Measurements from ENCODE around the gene ITGB4.

The ITGB4 gene

GRCh38 chr17:75698659-75699058 is 22.6 kb upstream of the ITGB4 start:
- DNase-seq, result no peak

DNA sequence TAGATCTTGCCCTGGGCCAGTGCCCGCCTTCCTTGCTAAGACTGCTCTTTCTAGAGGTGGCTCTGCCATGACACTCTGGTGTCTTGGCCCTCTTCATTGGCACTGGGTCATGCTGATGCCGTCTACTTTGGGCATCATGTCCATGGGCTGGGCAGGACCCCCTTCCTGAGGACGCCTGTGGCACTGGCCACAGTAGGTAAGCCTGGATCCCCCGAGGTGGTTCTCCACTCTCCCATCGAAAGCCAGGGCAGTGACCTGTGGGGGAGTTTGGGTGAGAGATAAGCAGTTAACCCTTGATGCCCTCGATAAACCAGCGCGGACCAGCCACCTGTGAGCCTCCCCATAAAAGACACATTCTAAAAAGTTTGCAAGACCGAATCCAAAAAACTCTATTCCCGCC is 20.0 kb upstream of the ITGB4 start:
- no peak for DNase-seq

DNA sequence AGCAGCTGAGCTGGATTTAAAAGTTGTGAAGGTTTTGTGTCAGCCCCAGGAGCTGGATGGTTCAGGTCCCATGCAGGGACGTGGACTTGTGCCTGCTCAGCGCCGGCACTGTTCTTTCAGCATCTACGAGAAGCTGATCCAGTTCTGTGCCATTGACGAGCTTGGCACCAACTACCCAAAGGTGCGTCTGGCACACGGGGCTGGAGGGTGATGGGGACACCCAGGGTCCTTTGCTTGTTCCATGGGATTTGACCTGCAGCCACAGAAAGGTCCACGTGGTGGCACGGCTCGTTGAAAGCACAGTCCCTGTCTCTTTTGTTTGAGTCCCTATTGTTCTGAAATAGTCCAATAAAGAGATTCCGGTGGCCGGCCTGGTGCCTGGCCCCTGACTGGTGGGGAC is 18.1 kb upstream of the ITGB4 start:
- DNase-seq, result no peak

GRCh38 chr17:75703591-75703990 is 17.7 kb upstream of the ITGB4 start:
- DNase-seq, result no peak

- DNase-seq, result no peak
These were observed 16.0 kb upstream of the ITGB4 start for GRCh38 chr17:75704963-75705875.

- no peak for DNase-seq
These were observed 15.1 kb upstream of the ITGB4 start for GRCh38 chr17:75706042-75706728.

- DNase-seq, result no peak
These were observed 14.1 kb upstream of the ITGB4 start for GRCh38 chr17:75707079-75707571.

- DNase-seq, result no peak
These were observed 8.8 kb upstream of the ITGB4 start for GRCh38 chr17:75712446-75712845.

- DNase-seq, result no peak
These were observed 1.5 kb upstream of the ITGB4 start for GRCh38 chr17:75719732-75720131.

- no peak for DNase-seq
These were observed 278 bp downstream of the ITGB4 start for GRCh38 chr17:75721463-75722011.

DNA sequence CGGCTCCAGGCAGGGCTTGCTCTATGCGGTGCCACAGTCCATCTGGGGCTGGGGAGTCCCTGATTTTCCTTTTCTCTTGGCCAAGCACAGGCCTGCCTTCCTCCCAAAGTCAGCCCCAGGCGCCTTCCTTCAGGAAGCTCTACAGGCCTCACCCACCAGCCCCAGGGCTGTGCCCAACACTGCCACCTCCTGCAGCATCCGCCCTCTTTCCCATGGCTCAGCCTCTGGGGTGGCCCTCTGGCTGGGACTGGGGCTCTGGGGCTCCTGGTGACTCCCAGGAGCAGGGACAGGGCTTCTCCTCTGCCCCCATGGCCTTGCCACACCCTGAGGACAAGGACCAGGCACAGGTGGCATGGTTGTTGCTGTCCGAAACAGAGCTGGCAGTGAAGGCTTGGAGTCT is 817 bp downstream of the ITGB4 start:
- DNase-seq, result no peak

DNA sequence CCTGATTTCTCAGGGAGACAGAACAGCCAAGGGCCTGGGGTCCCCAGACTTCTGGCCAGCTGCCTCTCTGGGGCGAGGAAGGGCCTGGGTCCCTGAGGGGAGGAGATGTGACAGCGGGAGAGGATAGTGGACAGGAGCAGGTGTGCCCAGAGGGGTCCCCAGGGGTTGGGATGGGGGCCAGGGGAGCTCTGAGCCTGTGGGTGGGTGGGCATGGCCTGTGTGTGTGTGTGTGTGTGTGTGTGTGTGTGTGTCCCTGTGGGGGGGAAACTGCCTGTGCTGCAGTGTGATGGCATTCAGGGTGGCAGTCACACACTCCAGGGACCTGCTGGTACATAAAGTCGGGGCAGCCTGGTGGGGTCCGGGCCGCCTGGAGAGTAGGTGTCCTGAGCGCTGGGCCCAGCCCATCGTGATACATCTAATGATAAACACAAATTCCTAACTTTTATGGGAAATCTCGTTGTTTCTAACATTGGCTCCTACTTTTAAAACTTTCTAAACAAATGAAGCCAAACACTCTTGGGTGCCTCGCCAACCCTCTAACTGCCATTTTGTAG is 1.4 kb downstream of the ITGB4 start:
- no peak for DNase-seq

DNA sequence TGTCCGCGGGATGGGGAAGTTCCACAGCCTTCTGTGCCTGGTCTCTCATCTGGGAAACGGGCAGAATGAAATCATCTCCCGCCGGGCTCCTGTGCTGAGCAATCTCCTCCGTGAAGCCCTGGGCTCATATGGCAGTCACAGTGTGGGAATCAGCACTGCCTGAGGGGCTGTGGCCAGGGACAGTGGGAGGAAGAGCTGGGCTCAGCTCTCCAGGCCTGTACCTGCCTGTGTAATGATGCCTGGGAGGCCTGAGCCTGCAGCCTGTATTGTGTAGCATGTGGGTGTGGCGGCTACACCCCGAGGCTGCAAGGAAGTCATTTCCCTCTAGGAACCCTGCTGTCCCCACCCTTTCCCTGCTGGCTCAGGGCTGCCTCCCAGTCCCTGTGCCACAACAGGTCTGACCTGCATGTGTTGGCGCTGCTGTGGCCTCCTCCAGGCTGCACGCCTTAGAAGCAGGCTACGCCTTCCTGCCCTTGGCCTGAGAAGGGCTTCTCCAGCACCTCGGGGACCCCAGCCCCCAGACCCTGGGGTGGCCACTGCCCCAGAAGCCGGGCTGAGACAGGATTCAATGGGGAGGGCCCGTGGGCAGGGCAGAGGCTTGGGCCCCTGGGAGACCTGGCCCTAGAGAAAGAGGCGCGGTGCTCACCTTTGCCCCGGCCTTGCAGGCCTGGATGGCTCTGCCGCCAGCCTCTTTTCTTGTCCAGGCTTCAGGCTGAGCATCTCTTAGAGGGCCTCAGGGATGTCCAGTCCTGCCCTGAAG is 2.1 kb downstream of the ITGB4 start:
- no peak for DNase-seq

GRCh38 chr17:75724016-75725003 is 3.1 kb downstream of the ITGB4 start:
- no peak for DNase-seq

GRCh38 chr17:75725504-75725903 is 4.2 kb downstream of the ITGB4 start:
- no peak for DNase-seq

GRCh38 chr17:75727391-75727790 is 6.1 kb downstream of the ITGB4 start:
- no peak for DNase-seq

GRCh38 chr17:75729351-75729750 is 8.1 kb downstream of the ITGB4 start:
- no peak for DNase-seq

- no peak for DNase-seq
These were observed 8.8 kb downstream of the ITGB4 start for GRCh38 chr17:75730065-75730464.

DNA sequence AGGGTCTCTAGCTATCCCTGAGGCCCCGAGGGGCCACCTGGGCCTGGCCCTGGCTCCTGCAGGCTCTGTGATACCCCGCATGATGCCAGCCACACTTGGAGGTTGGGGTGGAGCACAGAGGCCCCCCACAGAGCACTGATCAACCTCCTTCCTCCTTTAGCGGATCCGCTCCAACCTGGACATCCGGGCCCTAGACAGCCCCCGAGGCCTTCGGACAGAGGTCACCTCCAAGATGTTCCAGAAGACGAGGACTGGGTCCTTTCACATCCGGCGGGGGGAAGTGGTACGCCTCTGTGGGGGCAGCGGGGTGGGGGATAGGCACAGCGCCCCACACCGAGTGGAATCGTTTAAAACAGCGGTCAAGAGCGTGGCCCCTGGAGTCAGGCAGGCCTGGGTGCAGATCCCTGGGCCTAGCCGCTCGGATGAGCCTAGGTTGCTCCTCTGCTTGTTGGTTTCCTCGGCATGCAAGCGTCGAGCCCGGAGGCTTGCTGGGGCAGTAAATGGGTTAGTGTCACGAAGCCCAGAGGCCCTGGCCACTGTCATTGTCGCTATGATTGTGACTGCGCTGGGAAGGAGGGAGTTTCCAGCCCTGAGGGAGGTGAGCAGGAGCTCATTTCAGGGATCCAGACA is 9.9 kb downstream of the ITGB4 start:
- DNase-seq, result no peak

DNA sequence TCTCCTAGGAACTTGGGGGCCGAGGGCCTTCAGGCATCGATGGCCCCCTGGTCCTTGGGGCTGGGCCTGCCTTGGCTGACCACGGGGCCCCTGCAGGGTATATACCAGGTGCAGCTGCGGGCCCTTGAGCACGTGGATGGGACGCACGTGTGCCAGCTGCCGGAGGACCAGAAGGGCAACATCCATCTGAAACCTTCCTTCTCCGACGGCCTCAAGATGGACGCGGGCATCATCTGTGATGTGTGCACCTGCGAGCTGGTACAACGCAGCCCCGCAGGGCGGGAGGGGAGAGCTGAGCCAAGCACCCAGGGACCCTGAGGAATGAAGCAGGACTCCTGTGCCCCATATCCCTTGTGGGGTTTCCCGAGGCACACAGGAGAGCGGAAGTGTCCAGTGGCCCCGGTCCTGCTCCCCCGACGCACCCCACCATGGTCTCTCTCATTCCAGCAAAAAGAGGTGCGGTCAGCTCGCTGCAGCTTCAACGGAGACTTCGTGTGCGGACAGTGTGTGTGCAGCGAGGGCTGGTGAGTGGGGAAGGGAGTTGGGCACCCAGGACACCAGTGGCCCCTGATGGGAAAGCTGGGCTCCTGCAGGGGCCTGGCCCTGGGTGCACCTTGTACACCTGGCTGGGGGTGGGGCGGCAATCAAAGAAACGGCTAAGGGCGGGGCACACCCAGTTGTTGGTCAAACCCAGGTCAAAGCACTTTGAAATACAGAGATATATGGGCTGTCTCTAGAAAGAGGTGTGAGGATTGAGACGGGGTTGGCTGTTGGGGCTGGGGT is 10.6 kb downstream of the ITGB4 start:
- DNase-seq, result no peak
